ENCODE data around the gene NNT.

GRCh38 chr5:43637416-43637815, 34.4 kb downstream of the NNT start:
- no peak for TF ChIP-seq JUN (IDR thresholded peaks at IDR 0.05; ENCODE audit: low read depth, low read length)
- no peak for TF ChIP-seq EZH2 (IDR thresholded peaks at IDR 0.05; ENCODE audit: low read depth, low read length, severe bottlenecking)
- TF ChIP-seq SIN3A (conservative IDR thresholded peaks at IDR 0.05 in 1 of 2, IDR thresholded peaks at IDR 0.05 in 1 of 2; ENCODE audit: low read depth in 1 of 2, low read length in 2 of 2), result no peak
- TF ChIP-seq CHD2 (IDR thresholded peaks at IDR 0.05; ENCODE audit: low read length), result no peak
- TF ChIP-seq MAX (IDR thresholded peaks at IDR 0.05), result no peak
- no peak for TF ChIP-seq CTCF (IDR thresholded peaks at IDR 0.05; ENCODE audit: control extremely low read depth in 1 of 3, insufficient read depth in 1 of 3, low read depth in 1 of 3, low read length in 3 of 3)
- no peak for TF ChIP-seq NRF1 (IDR thresholded peaks at IDR 0.05; ENCODE audit: low read depth, low read length)
- TF ChIP-seq MAFK (IDR thresholded peaks at IDR 0.05; ENCODE audit: low read depth, low read length), result no peak
- TF ChIP-seq POLR2A (IDR thresholded peaks at IDR 0.05; ENCODE audit: control extremely low read depth in 1 of 2, low read depth in 2 of 2, low read length in 2 of 2), result no peak
- TF ChIP-seq ASH2L (IDR thresholded peaks at IDR 0.05; ENCODE audit: low read length), result no peak
- no peak for TF ChIP-seq POLR2AphosphoS5 (IDR thresholded peaks at IDR 0.05; ENCODE audit: low read depth, low read length)
- no peak for TF ChIP-seq ZNF274 (IDR thresholded peaks at IDR 0.05; ENCODE audit: borderline replicate concordance, extremely low read depth, low read length)
- TF ChIP-seq CHD1 (IDR thresholded peaks at IDR 0.05; ENCODE audit: low read depth, low read length), result no peak
